GM19238 (cell line): ENCODE results near the gene CPLX1.
"Not testable (repeated sequence)": the region's sequence is repeated elsewhere in the genome, so short reads cannot be mapped to it uniquely, and the experiment has no call there.

Source experiments
- DNase-seq: peaks from one replicate; pipeline ENCODE4 v3.0.0; 2011; ENCODE audit warnings: low spot score; ENCODE audit not compliant: insufficient read length

The CPLX1 gene

DNA sequence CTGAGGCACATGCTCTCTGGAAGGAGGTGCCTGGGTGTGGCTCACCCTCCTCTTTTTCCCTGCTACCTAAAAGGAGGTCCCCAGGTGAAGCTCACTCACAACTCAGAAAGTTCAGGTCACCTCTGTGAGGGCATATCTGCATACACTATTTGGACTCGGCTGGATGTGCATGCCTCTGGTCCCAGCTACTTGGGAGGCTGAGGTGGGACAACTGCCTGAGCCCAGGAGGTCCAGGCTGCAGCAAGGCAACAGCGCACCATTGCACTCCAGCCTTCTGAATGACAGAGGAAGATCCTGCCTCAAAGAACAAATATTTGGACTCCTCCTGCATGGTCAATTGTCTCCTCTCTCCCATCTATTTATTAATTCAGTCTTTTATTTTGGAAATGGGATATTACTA is 46.4 kb downstream of the CPLX1 start:
- DNase-seq, result no peak

DNA sequence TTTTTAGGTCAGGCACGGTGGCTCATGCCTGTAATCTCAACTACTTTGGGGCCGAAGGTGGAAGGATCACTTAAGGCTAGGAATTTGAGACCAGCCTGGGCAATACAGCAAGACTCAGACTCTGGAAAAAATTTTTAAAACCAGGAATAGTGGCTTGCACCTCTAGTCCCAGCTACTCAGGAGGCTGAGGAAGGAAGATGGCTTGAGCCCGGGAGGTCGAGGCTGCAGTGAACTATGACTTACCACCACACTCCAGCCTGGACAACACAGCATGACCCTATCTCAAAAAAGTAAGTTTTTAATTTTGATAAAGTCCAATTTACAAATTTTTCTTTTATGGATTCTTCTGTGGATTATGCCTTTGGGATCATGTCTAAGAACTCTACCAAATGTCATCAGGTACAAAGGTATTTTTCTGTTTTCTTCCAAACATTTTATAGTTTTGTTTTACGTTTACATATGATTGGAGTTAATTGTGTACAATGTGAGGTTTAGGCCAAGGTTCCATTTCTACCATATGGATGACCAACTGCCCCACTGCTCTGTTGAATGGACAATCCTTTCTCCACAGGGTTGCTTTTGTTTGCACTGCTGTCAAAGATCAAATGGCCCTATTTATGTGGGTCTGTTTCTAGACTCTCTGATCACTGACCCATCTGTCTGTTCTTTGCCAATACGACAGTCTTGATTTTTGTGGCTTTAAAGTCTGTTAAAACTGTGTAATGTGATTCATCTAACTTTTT is 48.2 kb downstream of the CPLX1 start:
- DNase-seq, result no peak

DNA sequence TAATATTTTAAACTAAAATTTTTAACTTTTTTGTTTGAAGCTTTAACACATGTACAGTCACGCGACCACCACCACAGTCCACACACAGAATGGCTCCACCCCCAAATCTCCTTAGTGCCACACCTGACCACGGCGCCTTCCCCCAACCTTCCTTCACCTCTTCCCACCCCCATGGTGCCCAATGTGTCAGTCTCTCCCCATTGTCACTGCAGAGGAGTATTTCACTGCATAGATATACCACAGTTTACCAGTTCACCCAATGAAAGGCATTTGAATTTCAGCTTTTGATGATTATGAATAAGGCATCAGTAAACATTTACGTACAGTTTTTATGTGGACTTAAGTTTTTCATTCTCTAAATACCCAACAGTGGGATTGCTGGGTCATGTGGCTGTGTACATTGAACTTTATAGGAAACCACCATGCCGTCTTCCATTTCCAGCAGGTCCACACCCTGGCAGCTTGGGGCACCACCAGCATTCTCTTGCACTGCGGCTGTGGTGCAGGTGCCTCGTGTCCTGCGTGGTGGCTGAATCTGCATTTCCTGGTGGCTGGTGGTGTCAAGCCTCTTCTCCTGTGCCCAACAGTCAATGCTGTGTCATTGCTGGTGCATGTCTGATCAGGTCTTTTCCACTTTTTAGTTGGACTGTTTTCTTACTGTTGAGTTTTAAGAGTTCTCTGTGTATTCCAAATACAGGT is 49.0 kb downstream of the CPLX1 start:
- no peak for DNase-seq

DNA sequence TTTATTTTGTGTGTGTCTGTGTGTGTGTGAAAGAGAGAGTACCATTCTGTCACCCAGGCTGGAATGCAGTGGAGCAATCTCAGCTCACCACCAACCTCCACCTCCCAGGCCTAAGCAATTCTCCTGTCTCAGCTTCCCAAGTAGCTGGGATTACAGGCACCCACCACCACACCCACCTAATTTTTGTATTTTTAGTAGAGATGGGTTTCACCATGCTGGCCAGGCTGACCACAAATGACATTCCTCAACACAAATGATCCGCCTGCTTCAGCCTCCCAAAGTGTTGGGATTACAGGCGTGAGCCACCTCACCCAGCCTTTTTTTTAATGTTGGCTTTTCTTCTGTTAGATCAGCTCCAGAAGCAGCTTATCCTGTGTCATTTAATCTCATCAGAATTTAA is 50.4 kb downstream of the CPLX1 start:
- not testable (repeated sequence) for DNase-seq

DNA sequence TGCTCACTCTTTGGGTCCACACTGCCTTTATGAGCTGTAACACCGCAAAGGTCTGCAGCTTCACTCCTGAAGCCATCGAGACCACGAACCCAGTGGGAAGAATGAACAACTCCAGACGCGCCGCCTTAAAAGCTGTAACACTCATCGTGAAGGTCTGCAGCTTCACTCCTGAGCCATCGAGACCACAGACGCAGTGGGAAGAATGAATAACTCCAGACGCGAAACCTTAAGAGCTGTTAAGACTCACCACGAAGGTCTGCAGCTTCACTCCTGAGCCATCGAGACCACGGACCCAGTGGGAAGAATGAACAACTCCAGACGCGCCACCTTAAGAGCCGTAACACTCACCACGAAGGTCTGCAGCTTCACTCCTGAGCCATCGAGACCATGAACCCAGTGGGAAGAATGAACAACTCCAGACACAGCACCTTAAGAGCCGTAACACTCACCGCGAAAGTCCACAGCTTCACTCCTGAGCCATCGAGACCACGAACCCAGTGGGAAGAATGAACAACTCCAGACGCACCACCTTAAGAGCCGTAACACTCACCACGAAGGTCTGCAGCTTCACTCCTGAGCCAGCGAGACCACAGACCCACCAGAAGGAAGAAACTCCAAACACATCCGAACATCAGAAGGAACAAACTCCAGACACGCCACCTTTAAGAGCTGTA is 51.4 kb downstream of the CPLX1 start:
- not testable (repeated sequence) for DNase-seq

DNA sequence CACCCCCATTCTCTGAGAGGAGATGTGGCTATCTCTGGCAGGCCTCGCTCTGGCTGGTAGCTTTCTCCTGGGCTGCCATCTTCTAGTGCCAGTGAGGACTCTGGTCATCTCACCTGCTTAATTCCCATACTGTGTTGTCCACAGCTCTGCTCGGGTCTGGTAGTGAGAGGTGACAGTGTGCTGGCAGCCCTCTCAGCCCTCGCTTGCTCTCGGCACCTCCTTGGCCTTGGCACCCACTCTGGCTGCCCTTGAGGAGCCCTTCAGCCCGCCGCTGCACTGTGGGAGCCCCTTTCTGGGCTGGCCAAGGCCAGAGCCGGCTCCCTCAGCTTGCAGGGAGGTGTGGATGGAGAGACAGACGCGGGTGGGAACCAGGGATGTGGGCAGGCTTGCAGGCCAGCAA is 52.7 kb downstream of the CPLX1 start:
- no peak for DNase-seq

DNA sequence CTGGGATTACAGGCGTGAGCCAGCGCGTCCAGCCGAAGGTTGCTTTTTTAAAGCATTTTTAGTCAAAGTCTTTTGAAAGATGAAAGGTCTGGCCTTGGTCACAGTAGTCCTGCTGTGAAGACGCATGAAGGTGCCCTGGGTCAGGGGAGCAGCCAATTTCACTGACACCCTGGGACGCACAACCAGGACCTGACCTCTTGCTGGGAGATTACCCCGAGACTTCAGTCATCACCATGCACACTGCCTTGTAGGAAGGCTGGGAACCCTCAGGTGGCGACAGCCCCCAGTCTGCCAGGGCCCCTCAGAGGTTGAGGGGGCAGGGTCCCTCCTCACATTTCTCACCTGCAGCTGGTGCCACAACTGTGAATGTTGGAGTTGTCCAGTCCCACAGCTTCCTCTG is 53.2 kb downstream of the CPLX1 start:
- DNase-seq, result no peak

GRCh38 chr4:772118-772517 is 53.8 kb downstream of the CPLX1 start:
- no peak for DNase-seq

GRCh38 chr4:771464-771863 is 54.5 kb downstream of the CPLX1 start:
- DNase-seq, result no peak

DNA sequence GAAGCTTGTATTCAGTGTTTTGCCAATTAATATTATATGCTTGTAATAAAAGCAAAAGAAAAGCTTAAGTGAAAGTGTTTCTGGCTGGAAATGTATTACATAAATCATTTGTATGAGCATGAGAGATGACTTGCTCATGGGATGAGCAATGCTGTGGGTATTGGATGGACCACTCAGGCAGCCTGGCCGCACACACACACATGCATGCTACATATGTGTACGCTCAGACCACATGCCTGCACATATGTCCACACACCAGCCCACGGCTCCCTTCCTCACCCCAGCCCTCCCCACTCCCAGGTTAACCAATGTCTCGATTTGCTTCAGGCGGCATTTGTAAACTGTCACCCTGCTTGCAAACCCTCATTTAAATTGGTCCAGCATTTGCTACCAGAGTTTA is 55.9 kb downstream of the CPLX1 start:
- DNase-seq, result no peak

DNA sequence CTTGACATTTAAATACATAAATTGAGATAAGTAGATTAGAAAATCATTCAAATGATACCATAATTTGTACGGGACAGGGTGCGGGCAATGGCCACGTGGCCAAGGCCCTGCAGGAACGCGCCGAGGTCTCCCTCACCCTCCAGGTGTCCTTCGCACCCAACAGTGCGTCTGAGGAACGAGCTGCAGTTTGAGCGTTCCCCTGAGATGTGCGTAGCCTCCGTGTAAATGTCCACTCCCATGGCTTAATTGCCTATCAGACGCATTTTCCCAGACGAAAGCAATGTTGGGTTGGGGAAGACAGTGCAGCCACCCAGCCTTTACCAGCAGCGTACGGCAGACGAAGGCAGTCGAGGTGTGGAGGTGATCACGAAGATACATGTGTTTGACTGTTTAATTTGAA is 56.4 kb downstream of the CPLX1 start:
- DNase-seq, result no peak

- DNase-seq, result no peak
Measured at GRCh38 chr4:768995-769394, 56.9 kb downstream of the CPLX1 start.

DNA sequence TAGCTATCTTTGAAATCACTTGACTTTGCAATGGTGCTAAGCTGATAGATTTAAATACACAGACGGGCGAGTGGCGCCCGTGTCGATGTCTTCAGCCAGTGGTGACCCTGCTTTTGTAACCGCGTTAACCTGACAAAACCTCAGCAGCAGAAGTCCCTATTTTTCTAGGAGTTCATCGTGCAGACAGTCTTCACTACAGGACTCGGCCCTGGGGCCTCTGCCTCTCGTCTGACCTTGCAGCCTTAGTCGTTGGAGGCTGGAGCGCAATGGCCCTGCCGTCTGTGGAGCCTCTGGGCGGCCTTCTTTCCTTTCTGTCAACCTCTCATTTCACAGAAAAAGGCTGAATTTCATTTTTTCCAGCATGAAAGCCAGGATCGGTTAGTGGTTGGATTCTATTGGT is 57.9 kb downstream of the CPLX1 start:
- DNase-seq, result no peak

DNA sequence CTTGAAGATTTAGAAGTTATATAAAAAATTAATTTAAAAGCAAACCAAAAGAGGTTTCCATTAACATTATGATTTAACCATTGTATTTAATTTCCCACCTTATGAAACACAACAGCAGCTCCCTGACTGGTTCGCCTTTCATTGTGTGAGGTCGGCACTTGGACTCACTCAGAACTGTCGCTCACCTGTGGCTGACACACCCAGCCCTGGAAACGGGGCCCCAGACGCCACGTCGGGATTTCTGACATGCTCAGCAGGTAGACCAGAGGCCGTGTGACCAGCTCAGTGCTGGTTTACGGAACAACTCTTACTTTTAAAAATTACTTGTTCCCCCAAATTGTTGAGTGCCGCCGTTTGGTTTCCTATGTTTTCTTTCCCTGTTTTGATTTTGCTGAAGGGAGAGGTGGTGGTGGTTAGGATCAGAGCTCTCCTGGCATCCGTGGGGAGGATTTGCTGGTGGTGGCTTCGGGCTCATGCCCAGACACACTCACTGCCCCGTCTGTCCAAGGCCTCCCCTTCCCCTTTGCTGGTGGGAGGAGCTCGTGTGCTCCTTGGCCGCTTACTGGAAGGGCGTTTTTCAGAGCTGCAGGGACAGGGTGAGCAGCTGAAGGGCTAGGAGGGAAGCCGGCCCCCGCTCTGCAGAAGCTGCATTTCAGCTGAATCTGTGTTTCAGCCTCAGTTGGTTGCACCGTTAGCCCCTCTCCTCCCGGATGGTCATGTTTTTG is 59.2 kb downstream of the CPLX1 start:
- no peak for DNase-seq

DNA sequence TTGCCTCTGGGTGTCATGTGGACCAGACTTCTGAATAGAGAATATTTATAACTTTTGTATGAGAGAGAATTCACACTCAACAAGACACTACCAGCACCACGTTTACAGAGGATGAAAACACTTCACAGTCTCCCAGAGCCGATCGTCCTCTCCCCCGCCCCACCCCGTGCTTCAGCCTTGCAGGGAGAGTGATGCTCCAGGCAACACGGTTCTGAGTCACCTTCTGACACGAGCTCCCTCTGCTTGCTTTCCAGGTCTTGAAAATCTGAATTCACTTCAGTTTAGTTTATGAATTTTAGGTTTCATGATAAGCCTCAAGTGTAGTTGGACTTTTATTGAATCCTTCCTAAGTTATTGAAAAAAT is 59.8 kb downstream of the CPLX1 start:
- DNase-seq, result no peak

DNA sequence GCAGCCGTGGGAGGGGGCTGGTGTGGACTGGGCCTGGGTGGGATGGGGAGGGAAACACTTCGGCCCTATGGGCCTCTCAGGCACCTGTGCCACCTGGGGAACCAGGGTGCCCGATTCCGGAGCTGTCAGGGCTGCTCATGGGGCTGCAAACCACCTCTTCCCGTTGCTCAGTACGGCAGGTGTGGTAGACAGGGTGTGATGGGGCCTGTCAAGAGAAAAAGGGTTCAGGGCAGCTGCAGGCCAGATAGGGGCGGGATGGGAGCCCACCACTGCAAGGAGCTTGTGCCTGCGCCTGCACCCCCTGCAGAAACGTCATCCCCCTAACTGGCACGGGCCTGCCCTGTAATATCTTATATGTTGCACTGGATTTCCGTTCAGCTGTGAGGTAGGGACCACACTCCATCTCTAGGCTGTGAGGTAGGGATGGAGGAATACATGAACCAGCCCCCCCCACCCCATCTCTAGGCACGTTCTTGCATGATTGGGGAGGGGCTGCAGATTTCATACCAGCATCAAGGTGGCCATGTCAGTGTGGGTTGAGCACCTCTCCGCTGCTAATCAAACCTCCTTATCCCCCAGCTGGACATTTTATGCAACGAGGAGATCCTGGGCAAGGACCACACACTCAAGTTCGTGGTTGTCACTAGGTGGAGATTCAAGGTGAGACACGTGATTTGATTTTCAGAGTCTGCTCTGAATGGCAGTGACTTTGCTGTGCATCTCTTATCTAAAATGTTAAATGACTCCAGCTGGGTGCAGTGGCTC is 61.3 kb downstream of the CPLX1 start:
- DNase-seq, result no peak

GRCh38 chr4:763922-764321 is 62.0 kb downstream of the CPLX1 start:
- no peak for DNase-seq

DNA sequence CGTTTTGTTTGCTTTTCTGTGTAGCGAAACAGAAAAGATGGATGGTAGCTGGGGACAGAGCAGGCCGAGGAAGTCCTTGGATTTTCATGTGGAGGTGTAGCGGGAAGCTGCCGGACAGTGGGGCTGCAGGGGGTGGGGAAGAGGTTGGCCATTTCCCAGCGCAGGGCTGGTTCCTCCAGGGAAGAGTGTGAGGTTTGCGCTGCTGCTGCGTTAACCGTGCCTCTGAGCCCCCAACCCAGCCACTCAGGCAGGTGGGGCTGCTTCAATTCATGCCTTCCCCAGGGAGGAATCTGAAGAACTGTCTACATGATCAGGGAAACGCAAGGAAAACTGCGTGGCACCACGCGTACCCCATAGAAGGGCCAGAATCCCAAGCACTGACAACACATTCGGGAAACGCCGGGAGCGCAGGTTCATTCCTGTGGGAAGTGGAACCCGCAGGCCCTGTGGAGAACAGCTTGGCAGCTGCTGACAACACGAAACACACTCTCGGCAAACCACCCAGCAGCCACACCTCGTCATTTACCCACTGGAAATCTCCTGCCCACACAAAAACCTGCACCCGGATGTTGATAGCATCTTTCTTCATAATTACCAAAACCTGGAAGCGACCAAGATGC is 62.6 kb downstream of the CPLX1 start:
- no peak for DNase-seq

GRCh38 chr4:762211-763190 is 63.4 kb downstream of the CPLX1 start:
- no peak for DNase-seq

- no peak for DNase-seq
Measured at GRCh38 chr4:761739-762138, 64.2 kb downstream of the CPLX1 start.
